Upper lobe of right lung (tissue), 1 donor: ENCODE measurements around the gene CDX2. TPM values are rescaled to one million over a fixed set of nuclear protein-coding genes. Genes with fewer than 3 reads are reported as not detected.
"Not testable (repeated sequence)": the region's sequence is repeated elsewhere in the genome, so short reads cannot be mapped to it uniquely, and the experiment has no call there.

Experiments
- ATAC-seq: fragments of 200-7000 bp; cut with Tn5 transposase; one replicate; pipeline ENCODE4 v1.9.1; 2020; ENCODE audit warnings: mild to moderate bottlenecking, moderate library complexity
- DNase-seq: peaks from one replicate; pipeline ENCODE4 v3.0.0-alpha.2; 2020
- H3K27ac ChIP-seq: fragments of 200-600 bp; one replicate; pipeline ENCODE4 v1.8.0; 2022
- H3K27me3 ChIP-seq: fragments of 200-600 bp; one replicate; pipeline ENCODE4 v1.8.0; 2022; ENCODE audit warnings: mild to moderate bottlenecking
- H3K36me3 ChIP-seq: fragments of 200-600 bp; one replicate; pipeline ENCODE4 v1.8.0; 2022
- H3K4me1 ChIP-seq: fragments of 200-600 bp; one replicate; pipeline ENCODE4 v1.8.0; 2022
- H3K4me3 ChIP-seq: fragments of 200-600 bp; one replicate; pipeline ENCODE4 v1.8.0; 2022; ENCODE audit warnings: mild to moderate bottlenecking
- H3K9me3 ChIP-seq: fragments of 200-600 bp; one replicate; pipeline ENCODE4 v1.8.0; 2022
- intact Hi-C: fragments of 100-400 bp; cut with DNase I; formaldehyde crosslinking; loops from one replicate; pipeline ENCODE4 v1.11.0; 2022
- total RNA-seq: library from RNA; stranded (reverse); fragmentation: NEBNext Ultra II Directional; extraction: Animal tissue kit (Norgen Biotek cat#: 25700); gene quantifications from one replicate; pipeline ENCODE4 v1.2.1, GENCODE V29; 2021
- TF ChIP-seq, protein P1 (sequence below): fragments of 200-600 bp; IDR thresholded peaks from one replicate; pipeline ENCODE4 v1.8.0; 2022; ENCODE audit warnings: antibody characterized with exemption
- donor health status: DM: no; HTN: yes; CAD: no; lungs with severe emphysema.

The CDX2 gene
- total RNA-seq, 1 donor from 2014 or later = not detected

DNA sequence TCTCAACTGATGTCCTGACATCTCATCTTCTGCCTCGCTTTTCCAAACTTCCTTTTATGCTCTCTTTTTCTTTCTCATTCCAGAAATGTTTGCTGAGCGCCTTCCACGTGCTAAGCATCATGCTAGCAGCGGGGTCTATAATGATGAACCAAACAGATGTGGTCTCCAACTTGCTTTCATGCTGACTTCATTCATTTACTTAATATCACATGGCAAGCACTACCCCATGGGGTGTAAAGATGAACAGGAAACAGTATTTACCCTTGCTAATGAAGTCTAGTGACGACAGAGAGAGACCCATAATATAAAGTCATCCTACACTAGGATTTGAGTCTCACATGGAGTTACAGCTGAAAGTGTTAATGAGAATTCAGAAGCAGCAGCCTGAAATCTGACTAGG lies 40.9 kb upstream of the CDX2 start:
- Histone ChIP-seq H3K4me1 (no peaks in the 10 kb centered on the region), H3K27ac (no peak overlapping the region), H3K9me3 (no peaks in the 10 kb centered on the region), H3K27me3 (peaks cover 11% of the 10 kb centered on the region), H3K36me3 (no peaks in the 10 kb centered on the region), H3K4me3 (no peak overlapping the region)
- ATAC-seq = no peak
- DNase-seq = no peak
- intact Hi-C loops = no loop called here
- TF ChIP-seq, protein P1, sequence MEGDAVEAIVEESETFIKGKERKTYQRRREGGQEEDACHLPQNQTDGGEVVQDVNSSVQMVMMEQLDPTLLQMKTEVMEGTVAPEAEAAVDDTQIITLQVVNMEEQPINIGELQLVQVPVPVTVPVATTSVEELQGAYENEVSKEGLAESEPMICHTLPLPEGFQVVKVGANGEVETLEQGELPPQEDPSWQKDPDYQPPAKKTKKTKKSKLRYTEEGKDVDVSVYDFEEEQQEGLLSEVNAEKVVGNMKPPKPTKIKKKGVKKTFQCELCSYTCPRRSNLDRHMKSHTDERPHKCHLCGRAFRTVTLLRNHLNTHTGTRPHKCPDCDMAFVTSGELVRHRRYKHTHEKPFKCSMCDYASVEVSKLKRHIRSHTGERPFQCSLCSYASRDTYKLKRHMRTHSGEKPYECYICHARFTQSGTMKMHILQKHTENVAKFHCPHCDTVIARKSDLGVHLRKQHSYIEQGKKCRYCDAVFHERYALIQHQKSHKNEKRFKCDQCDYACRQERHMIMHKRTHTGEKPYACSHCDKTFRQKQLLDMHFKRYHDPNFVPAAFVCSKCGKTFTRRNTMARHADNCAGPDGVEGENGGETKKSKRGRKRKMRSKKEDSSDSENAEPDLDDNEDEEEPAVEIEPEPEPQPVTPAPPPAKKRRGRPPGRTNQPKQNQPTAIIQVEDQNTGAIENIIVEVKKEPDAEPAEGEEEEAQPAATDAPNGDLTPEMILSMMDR = no peak

DNA sequence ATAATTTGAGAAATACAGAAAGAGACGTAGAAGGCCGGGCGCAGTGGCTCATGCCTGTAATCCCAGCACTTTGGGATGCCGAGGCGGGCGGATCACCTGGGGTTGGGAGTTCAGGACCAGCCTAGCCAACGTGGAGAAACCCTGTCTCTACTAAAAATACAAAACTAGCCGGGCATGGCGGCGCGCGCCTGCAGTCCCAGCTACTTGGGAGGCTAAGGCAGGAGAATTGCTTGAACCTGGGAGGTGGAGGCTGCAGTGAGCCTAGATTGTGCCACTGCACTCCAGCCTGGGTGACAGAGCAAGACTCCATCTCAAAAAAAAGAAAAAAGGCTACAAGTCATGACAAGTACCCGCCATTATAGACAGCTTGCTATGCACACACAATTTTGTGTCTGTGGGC lies 35.9 kb upstream of the CDX2 start:
- H3K27ac ChIP-seq, H3K27me3 ChIP-seq, H3K4me1 ChIP-seq, ATAC-seq, H3K36me3 ChIP-seq, intact Hi-C loops, H3K4me3 ChIP-seq, DNase-seq, H3K9me3 ChIP-seq: not testable (repeated sequence)

DNA sequence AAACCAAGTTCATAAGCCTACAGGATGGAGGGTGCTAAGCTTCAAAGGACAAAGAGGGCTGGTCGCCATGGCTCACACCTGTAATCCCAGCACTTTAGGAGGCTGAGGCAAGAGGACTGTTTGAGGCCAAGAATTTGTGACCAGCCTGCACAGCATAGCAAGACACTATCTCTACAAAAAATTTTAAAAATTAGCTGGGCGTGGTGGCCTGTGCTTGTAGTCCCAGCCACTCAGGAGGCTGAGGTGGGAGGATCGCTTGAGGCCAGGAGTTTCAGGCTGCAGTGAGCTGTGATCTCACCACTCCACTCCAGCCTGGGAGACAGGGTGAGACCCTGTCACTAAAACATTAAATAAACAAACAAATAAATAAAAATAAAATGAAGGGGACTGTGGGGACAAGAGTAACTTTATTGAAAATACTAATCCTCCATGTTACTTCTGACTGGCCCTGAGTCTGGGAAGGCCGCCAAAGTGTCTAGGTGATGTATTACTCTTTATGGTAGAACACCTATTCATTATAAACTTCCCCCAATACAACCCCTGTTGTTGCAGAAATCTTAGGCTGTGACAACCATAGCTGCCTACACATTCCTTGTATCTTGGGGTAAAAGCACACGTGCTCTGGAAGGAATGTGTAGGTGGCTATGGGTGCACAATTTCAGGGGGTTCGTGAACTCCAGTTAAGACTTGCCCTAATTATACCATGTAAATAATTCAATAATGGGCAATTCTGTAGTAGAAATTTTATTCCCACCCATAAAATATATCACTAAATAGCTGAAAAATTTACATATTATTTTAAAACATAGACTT lies 34.0 kb upstream of the CDX2 start:
- TF ChIP-seq, protein P1 = no peak
- DNase-seq (no peak), ATAC-seq (no peak)
- Histone ChIP-seq H3K27ac (no peak overlapping the region), H3K4me3 (no peak overlapping the region), H3K27me3 (no peaks in the 10 kb centered on the region), H3K4me1 (no peaks in the 10 kb centered on the region), H3K36me3 (no peaks in the 10 kb centered on the region), H3K9me3 (no peaks in the 10 kb centered on the region)
- intact Hi-C loops = no loop called here

DNA sequence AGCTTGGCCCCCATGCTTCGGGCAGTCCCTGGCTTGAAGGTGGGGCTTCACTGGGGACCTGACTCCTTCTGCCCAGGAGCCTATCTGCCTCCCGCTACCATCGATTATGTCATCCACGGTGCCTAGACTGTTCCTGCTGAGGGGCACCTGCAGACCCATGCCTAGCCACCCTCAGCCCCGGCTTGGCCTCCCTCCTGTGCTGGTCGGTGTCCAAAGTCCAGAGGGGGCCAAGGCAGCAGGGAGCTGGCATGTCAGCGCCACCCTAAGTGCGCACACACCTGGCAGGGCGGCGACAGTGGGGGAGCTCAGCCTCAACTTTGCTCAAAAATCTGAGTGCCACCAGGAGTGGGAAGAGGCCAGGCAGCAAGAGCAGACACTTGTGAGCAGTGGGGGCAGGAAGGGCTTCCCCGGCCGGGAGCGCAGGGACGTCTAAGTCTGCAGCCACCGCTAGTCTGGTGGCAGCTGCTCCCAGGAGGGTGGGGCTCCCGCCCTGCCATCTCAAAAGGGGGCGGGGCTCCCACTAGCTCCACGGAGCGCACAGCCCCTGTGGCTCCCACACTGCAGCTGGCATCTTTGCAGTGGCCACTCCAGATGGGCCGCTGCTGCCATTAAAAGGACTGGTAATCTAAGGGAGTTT lies 32.8 kb upstream of the CDX2 start:
- intact Hi-C loops = no loop called here
- no peak overlapping the region for H3K4me3 ChIP-seq
- TF ChIP-seq, protein P1 = no peak
- H3K27ac ChIP-seq = no peak overlapping the region
- DNase-seq = no peak
- H3K27me3 ChIP-seq = no peaks in the 10 kb centered on the region
- peak; percentile 47 for ATAC-seq
- H3K9me3 ChIP-seq = no peaks in the 10 kb centered on the region
- no peaks in the 10 kb centered on the region for H3K36me3 ChIP-seq
- H3K4me1 ChIP-seq = no peaks in the 10 kb centered on the region

DNA sequence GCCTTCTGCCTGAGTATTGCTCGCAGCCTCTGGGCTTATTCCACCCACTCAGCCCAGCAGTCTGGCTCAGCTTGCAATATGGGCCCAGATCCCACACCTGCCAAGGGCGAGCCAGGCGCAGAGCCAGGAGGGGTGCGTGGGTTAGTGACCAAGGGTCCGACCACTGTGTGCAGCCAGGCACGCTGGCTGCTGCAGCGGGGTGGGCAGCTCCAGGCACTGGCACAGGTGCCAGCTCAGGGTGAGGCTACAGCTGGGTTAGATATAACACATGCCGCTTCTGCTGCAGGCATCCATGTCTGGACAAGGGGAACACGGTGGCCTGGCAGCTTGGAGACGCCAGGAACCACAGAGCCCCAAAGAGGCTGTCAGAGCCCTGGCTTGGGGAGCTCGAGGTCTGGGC lies 31.9 kb upstream of the CDX2 start:
- Histone ChIP-seq H3K27me3 (no peaks in the 10 kb centered on the region), H3K9me3 (no peaks in the 10 kb centered on the region), H3K36me3 (no peaks in the 10 kb centered on the region), H3K4me3 (no peak overlapping the region), H3K4me1 (no peaks in the 10 kb centered on the region), H3K27ac (no peak overlapping the region)
- ATAC-seq = peak; percentile 26
- DNase-seq = peak; percentile 52
- TF ChIP-seq, protein P1 = no peak
- intact Hi-C loops = no loop called here

DNA sequence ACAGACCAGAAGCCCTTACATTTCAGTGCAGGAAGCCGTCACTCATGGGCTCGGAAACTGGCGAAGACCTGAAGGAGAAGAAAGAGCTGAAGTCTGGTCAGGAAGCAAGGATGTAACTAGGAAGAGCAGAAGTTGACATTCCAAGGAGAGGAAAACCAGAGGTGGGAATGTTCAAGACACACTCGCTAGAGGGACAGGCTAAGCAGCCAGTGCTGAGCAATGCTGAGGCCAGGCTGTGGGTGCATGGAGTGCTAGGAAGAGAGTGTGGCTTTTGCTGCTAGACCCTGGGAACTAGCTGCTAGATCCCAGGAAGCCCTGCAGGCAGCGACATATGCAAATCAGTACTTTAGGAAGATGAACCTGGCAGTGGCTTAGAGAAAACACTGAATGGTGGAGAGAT lies 31.5 kb upstream of the CDX2 start:
- Histone ChIP-seq H3K36me3 (no peaks in the 10 kb centered on the region), H3K27ac (no peak overlapping the region), H3K4me3 (no peak overlapping the region), H3K4me1 (no peaks in the 10 kb centered on the region), H3K27me3 (no peaks in the 10 kb centered on the region), H3K9me3 (no peaks in the 10 kb centered on the region)
- no peak for ATAC-seq
- intact Hi-C loops = no loop called here
- TF ChIP-seq, protein P1 = no peak
- peak; percentile 36 for DNase-seq
